Measurements from ENCODE around the gene SOX6. TPM values are rescaled to one million over a fixed set of nuclear protein-coding genes. Genes with fewer than 3 reads are reported as not detected.

SOX6 gene
- total RNA-seq, 2 experiments from 2014 or later: 0.20 TPM; not detected in 1

- TF ChIP-seq CTCF (IDR thresholded peaks at IDR 0.05): no peak
- Mint-ChIP-seq H3K4me3 (no peak overlapping the region), H3K4me1 (ENCODE audit: low read depth) (no peaks in the 10 kb centered on the region), H3K9me3 (peaks cover 13% of the 10 kb centered on the region), H3K27ac (no peak overlapping the region), H3K36me3 (ENCODE audit: low read depth) (no peaks in the 10 kb centered on the region), H3K27me3 (no peaks in the 10 kb centered on the region)
- no peak overlapping the region for H3K27ac ChIP-seq (ENCODE audit: low read depth in 1 of 2, low read length in 2 of 2)
- no peaks in the 10 kb centered on the region for H3K27me3 ChIP-seq (ENCODE audit: control insufficient read depth in 1 of 2, insufficient read depth in 2 of 2, low read length in 2 of 2)
- H3K36me3 ChIP-seq (ENCODE audit: insufficient read depth, low read length): no peaks in the 10 kb centered on the region
- no peak for DNase-seq
- no peaks in the 10 kb centered on the region for H3K9me3 ChIP-seq (ENCODE audit: control insufficient read depth in 1 of 2, insufficient read depth in 1 of 2, low read length in 2 of 2)
- POLR2A ChIA-PET: no interaction called here
- H3K4me3 ChIP-seq (ENCODE audit: low read length): no peak overlapping the region
- intact Hi-C loops (cut with DNase I, micrococcal nuclease): no loop called here
- no peak for ATAC-seq (ENCODE audit: poor library complexity)
- no peaks in the 10 kb centered on the region for H3K4me1 ChIP-seq (ENCODE audit: insufficient read depth, low read length)
- CTCF ChIA-PET: no interaction called here
These were observed 91.3 kb downstream of the SOX6 start for GRCh38 chr11:16265022-16265421.

GRCh38 chr11:16262645-16262955, 93.7 kb downstream of the SOX6 start:
- no peaks in the 10 kb centered on the region for H3K4me1 Mint-ChIP-seq (ENCODE audit: low read depth)
- DNase-seq (no peak), ATAC-seq (ENCODE audit: poor library complexity) (no peak)
- no peaks in the 10 kb centered on the region for H3K27me3 Mint-ChIP-seq
- no peaks in the 10 kb centered on the region for H3K9me3 ChIP-seq (ENCODE audit: control insufficient read depth in 1 of 2, insufficient read depth in 1 of 2, low read length in 2 of 2)
- H3K36me3 ChIP-seq (ENCODE audit: insufficient read depth, low read length): no peaks in the 10 kb centered on the region
- TF ChIP-seq CTCF (IDR thresholded peaks at IDR 0.05): no peak
- peaks cover 7% of the 10 kb centered on the region for H3K9me3 Mint-ChIP-seq
- ChIA-PET POLR2A (no interaction called here), CTCF (no interaction called here)
- H3K27ac ChIP-seq (ENCODE audit: low read depth in 1 of 2, low read length in 2 of 2): no peak overlapping the region
- no peak overlapping the region for H3K27ac Mint-ChIP-seq
- no peaks in the 10 kb centered on the region for H3K27me3 ChIP-seq (ENCODE audit: control insufficient read depth in 1 of 2, insufficient read depth in 2 of 2, low read length in 2 of 2)
- H3K4me3 ChIP-seq (ENCODE audit: low read length): no peak overlapping the region
- H3K4me3 Mint-ChIP-seq: no peak overlapping the region
- intact Hi-C loops (cut with DNase I, micrococcal nuclease): no loop called here
- no peaks in the 10 kb centered on the region for H3K36me3 Mint-ChIP-seq (ENCODE audit: low read depth)
- no peaks in the 10 kb centered on the region for H3K4me1 ChIP-seq (ENCODE audit: insufficient read depth, low read length)

- H3K27me3 Mint-ChIP-seq: no peaks in the 10 kb centered on the region
- CTCF ChIA-PET: no interaction called here
- Histone ChIP-seq H3K36me3 (ENCODE audit: insufficient read depth, low read length) (no peaks in the 10 kb centered on the region), H3K27me3 (ENCODE audit: control insufficient read depth in 1 of 2, insufficient read depth in 2 of 2, low read length in 2 of 2) (no peaks in the 10 kb centered on the region), H3K9me3 (ENCODE audit: control insufficient read depth in 1 of 2, insufficient read depth in 1 of 2, low read length in 2 of 2) (no peaks in the 10 kb centered on the region), H3K4me3 (ENCODE audit: low read length) (no peak overlapping the region), H3K4me1 (ENCODE audit: insufficient read depth, low read length) (no peaks in the 10 kb centered on the region), H3K27ac (ENCODE audit: low read depth in 1 of 2, low read length in 2 of 2) (no peak overlapping the region)
- POLR2A ChIA-PET: no interaction called here
- H3K36me3 Mint-ChIP-seq (ENCODE audit: low read depth): no peaks in the 10 kb centered on the region
- H3K27ac Mint-ChIP-seq: no peak overlapping the region
- DNase-seq (no peak), ATAC-seq (ENCODE audit: poor library complexity) (no peak)
- intact Hi-C loops (cut with DNase I, micrococcal nuclease): no loop called here
- TF ChIP-seq CTCF (IDR thresholded peaks at IDR 0.05): no peak
- H3K9me3 Mint-ChIP-seq: peaks cover 7% of the 10 kb centered on the region
- H3K4me1 Mint-ChIP-seq (ENCODE audit: low read depth): no peaks in the 10 kb centered on the region
- no peak overlapping the region for H3K4me3 Mint-ChIP-seq
These were observed 94.3 kb downstream of the SOX6 start for GRCh38 chr11:16261836-16262644.
